HFFc6 (cell line): ENCODE measurements around the gene ITGB3. TPM values are rescaled to one million over a fixed set of nuclear protein-coding genes. Genes with fewer than 3 reads are reported as not detected.
A peak's percentile ranks its signal among the peaks of the same experiment; 100 is the strongest.
"Not testable (repeated sequence)": the region's sequence is repeated elsewhere in the genome, so short reads cannot be mapped to it uniquely, and the experiment has no call there.

Experiments
- DNase-seq: peaks from one replicate; pipeline ENCODE4 v3.0.0-alpha.2; 2018
- H3K27ac Mint-ChIP-seq: 2 replicates; pipeline ENCODE4 v1.8.0; 2020; ENCODE audit warnings: mild to moderate bottlenecking, mixed read lengths
- H3K27me3 Mint-ChIP-seq: 2 replicates; pipeline ENCODE4 v1.8.0; 2021; ENCODE audit warnings: mild to moderate bottlenecking, moderate library complexity, mixed read lengths; ENCODE audit not compliant: insufficient read depth
- H3K36me3 Mint-ChIP-seq: 2 replicates; pipeline ENCODE4 v1.8.0; 2021; ENCODE audit warnings: low read depth, mixed read lengths
- H3K4me1 Mint-ChIP-seq: 2 replicates; pipeline ENCODE4 v1.8.0; 2020; ENCODE audit warnings: low read depth, mixed read lengths
- H3K4me3 Mint-ChIP-seq: 2 replicates; pipeline ENCODE4 v1.8.0; 2020; ENCODE audit warnings: mild to moderate bottlenecking, moderate library complexity, mixed read lengths
- H3K9me3 Mint-ChIP-seq: 2 replicates; pipeline ENCODE4 v1.8.0; 2020; ENCODE audit warnings: mild to moderate bottlenecking, mixed read lengths
- total RNA-seq, 6 experiments: library from RNA; stranded (reverse); fragmentation: NEBNext Ultra II Directional; extraction: Animal tissue kit (Norgen Biotek cat#: 25700); gene quantifications; 2 replicates in 1 of 6; 3 replicates in 5 of 6; pipeline ENCODE4 v1.2.3, GENCODE V29; 2021
- TF ChIP-seq, protein P1 (sequence below): fragments of 200-600 bp; sonication (generic); IDR thresholded peaks from 2 replicates; pipeline ENCODE4 v1.5.0; 2021; ENCODE audit warnings: antibody characterized with exemption, mild to moderate bottlenecking

ITGB3 gene
- total RNA-seq, 6 experiments from 2014 or later: 2.2 to 4.1 (median 2.9) TPM

GRCh38 chr17:47223460-47223859 is 30.2 kb upstream of the ITGB3 start:
- Mint-ChIP-seq H3K9me3 (no peaks in the 10 kb centered on the region; the same call in 1 of the 2 replicates), H3K4me1 (peaks cover 41% of the 10 kb centered on the region), H3K27me3 (peaks cover 8% of the 10 kb centered on the region), H3K4me3 (no peak overlapping the region), H3K27ac (no peak overlapping the region), H3K36me3 (peaks cover 6% of the 10 kb centered on the region)
- DNase-seq: no peak
- TF ChIP-seq, protein P1, sequence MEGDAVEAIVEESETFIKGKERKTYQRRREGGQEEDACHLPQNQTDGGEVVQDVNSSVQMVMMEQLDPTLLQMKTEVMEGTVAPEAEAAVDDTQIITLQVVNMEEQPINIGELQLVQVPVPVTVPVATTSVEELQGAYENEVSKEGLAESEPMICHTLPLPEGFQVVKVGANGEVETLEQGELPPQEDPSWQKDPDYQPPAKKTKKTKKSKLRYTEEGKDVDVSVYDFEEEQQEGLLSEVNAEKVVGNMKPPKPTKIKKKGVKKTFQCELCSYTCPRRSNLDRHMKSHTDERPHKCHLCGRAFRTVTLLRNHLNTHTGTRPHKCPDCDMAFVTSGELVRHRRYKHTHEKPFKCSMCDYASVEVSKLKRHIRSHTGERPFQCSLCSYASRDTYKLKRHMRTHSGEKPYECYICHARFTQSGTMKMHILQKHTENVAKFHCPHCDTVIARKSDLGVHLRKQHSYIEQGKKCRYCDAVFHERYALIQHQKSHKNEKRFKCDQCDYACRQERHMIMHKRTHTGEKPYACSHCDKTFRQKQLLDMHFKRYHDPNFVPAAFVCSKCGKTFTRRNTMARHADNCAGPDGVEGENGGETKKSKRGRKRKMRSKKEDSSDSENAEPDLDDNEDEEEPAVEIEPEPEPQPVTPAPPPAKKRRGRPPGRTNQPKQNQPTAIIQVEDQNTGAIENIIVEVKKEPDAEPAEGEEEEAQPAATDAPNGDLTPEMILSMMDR: no peak

GRCh38 chr17:47224077-47224476 is 29.6 kb upstream of the ITGB3 start:
- peaks cover 41% of the 10 kb centered on the region for H3K4me1 Mint-ChIP-seq
- H3K27ac Mint-ChIP-seq: 0 out of 2 replicates have a peak overlapping the region, but pooled peaks have one; percentile 29
- not testable (repeated sequence) for H3K36me3 Mint-ChIP-seq

DNA sequence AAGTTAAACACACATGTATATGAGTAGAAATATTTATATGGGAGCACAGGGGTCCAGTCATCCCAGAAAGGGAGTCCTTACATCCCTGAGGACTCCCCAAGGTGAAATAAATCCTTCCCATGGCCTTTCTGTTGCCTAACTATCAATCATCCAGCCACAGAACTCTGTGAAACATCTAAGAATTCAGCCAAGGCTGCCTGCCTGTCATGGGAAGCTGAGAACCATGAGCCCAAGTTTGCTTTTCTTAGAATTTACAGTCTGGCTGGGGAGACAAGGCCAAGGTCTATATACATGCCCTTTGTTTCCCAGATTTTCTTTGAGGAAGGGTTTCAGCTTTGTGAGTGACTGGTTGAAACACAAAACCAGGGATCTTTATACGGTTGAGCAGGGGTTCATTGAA is 28.7 kb upstream of the ITGB3 start:
- DNase-seq: no peak
- H3K27ac Mint-ChIP-seq: peak overlapping the region; percentile 87
- H3K27me3 Mint-ChIP-seq: peaks cover 5% of the 10 kb centered on the region
- H3K4me1 Mint-ChIP-seq: peaks cover 50% of the 10 kb centered on the region
- peak overlapping the region; percentile 74; the same call in 1 of the 2 replicates for H3K4me3 Mint-ChIP-seq
- peaks cover 6% of the 10 kb centered on the region for H3K36me3 Mint-ChIP-seq
- H3K9me3 Mint-ChIP-seq: no peaks in the 10 kb centered on the region; the same call in 1 of the 2 replicates
- TF ChIP-seq, protein P1: no peak

More at GRCh38 chr17:47224077-47224476, 29.6 kb upstream of the ITGB3 start:
- H3K27me3 Mint-ChIP-seq, DNase-seq, H3K9me3 Mint-ChIP-seq, H3K4me3 Mint-ChIP-seq: not testable (repeated sequence)

- peaks cover 6% of the 10 kb centered on the region for H3K36me3 Mint-ChIP-seq
- peak overlapping the region; percentile 87 for H3K27ac Mint-ChIP-seq
- H3K9me3 Mint-ChIP-seq: no peaks in the 10 kb centered on the region; the same call in 1 of the 2 replicates
- TF ChIP-seq, protein P1: no peak
- H3K27me3 Mint-ChIP-seq: peaks cover 5% of the 10 kb centered on the region
- DNase-seq: peak; percentile 72
- H3K4me1 Mint-ChIP-seq: peaks cover 54% of the 10 kb centered on the region
- peak overlapping the region; percentile 74 for H3K4me3 Mint-ChIP-seq
Measured at GRCh38 chr17:47225436-47225858, 28.2 kb upstream of the ITGB3 start.

DNA sequence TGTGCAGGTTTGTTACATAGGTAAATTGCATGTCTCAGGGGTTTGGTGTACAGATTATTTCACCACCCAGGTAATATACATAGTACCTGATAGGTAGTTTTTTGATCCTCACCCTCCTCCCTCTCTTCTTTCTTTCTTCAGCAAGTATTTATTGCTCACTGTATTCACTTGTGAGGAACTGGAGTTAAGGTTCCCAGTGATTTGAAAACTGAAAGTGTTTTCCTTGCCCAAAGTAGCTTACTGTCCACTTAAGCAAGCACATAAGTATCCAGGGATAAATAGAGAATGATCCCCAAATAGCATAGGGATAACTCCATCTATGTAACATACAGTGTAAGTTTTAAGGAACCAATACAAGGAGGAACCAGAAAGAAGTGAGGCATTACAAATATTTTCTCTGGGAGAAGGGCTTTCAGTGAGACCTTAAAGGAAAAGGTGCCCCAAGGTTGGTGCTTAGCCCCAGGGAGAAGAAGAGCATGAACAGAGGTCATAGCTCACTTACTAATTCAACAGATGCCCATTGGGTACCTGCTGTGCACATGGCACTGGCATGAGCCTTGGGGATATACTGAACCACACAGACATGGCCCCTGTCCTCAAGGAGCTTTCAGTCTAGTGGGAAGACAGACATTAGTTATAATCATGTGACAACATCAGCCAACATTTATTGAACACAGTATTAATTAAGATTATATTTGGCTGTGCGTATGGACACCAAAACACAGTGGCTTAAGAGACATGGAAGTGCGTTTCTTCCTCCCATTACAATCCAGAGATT is 27.5 kb upstream of the ITGB3 start:
- H3K27me3 Mint-ChIP-seq: peaks cover 5% of the 10 kb centered on the region
- peaks cover 6% of the 10 kb centered on the region for H3K36me3 Mint-ChIP-seq
- DNase-seq: no peak
- TF ChIP-seq, protein P1: no peak
- peak overlapping the region; percentile 74 for H3K4me3 Mint-ChIP-seq
- peaks cover 59% of the 10 kb centered on the region for H3K4me1 Mint-ChIP-seq
- H3K9me3 Mint-ChIP-seq: no peaks in the 10 kb centered on the region; the same call in 1 of the 2 replicates
- peak overlapping the region; percentile 87 for H3K27ac Mint-ChIP-seq

DNA sequence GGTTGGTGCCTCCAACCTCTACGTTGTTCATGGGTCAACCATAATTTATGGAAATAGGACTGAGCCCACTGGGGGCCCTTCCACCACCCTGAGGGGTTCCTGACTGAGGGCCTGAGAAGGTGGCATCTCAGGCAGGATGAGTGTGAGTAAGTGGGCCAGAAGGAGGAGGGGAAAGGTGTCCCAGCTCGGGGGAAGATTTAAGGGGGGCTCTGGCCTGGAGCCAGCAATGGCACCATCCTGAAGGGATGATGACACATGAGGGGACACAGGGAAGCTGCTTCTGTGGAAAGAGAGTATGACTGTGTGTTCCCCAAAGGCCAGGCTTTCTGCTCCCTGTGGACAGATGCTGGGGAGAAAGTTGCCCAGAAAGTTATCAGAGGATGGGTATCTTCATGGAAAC is 25.8 kb upstream of the ITGB3 start:
- Mint-ChIP-seq H3K27me3 (peaks cover 2% of the 10 kb centered on the region), H3K4me1 (peaks cover 56% of the 10 kb centered on the region), H3K9me3 (no peaks in the 10 kb centered on the region; the same call in 1 of the 2 replicates), H3K4me3 (no peak overlapping the region), H3K27ac (no peak overlapping the region), H3K36me3 (peaks cover 6% of the 10 kb centered on the region)
- no peak for DNase-seq
- TF ChIP-seq, protein P1: no peak
